ENCODE data around the gene FAM174A.
"Not testable (repeated sequence)": the region's sequence is repeated elsewhere in the genome, so short reads cannot be mapped to it uniquely, and the experiment has no call there.

Gene FAM174A

DNA sequence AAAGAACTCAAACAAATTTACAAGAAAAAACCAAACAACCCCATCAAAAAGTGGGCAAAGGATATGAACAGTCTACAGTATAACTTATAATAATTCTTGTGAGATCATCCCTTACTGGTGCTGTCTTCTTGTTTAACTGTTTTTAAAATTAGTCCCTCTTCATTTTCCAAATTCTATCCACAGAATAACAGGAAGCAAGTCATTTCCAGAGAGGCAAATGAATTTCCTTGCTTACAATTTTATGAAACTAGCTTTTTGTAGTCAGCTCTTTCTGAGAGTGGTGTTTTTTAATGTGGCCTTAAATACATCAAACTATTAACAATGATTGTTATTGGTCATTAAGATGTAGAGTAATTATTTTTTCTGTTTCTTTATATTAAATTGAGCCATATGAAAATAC lies 40.6 kb downstream of the FAM174A start:
- DNase-seq (ENCODE audit: low read depth in 3 of 3): no peak

DNA sequence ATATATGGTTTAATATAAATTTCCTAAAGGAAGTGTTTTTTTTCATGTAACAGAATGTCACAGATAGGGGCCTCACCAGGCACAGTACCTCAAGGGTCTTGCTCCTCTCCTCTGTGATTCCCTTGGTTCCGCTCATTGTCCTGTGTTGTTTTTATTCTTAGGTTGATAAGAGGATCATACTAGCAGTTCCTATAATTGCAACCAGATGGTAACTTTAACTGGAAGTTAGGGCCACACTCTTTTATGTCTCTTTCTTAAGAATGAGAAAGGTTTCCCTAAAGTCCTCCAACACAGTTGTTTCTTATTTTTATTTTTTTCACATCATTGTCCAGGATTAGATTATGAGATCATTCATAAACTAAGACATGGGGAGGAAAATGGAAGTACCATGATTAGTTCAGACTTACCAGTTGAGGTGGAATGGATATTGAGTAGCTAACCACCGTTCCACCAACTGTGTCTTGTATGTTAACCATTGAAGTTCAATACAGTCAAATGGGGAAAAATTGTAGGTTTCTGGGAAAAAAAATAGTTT lies 41.1 kb downstream of the FAM174A start:
- DNase-seq (ENCODE audit: low read depth in 3 of 3): no peak

- no peak for DNase-seq (ENCODE audit: low read depth in 3 of 3)
These were observed 42.3 kb downstream of the FAM174A start for GRCh38 chr5:100577506-100577905.

GRCh38 chr5:100584069-100584468 lies 48.9 kb downstream of the FAM174A start:
- DNase-seq (ENCODE audit: low read depth in 3 of 3): no peak

- no peak for DNase-seq (ENCODE audit: low read depth in 3 of 3)
These were observed 49.7 kb downstream of the FAM174A start for GRCh38 chr5:100584889-100585288.

- DNase-seq (ENCODE audit: low read depth in 3 of 3): no peak
These were observed 55.7 kb downstream of the FAM174A start for GRCh38 chr5:100590867-100591266.

DNA sequence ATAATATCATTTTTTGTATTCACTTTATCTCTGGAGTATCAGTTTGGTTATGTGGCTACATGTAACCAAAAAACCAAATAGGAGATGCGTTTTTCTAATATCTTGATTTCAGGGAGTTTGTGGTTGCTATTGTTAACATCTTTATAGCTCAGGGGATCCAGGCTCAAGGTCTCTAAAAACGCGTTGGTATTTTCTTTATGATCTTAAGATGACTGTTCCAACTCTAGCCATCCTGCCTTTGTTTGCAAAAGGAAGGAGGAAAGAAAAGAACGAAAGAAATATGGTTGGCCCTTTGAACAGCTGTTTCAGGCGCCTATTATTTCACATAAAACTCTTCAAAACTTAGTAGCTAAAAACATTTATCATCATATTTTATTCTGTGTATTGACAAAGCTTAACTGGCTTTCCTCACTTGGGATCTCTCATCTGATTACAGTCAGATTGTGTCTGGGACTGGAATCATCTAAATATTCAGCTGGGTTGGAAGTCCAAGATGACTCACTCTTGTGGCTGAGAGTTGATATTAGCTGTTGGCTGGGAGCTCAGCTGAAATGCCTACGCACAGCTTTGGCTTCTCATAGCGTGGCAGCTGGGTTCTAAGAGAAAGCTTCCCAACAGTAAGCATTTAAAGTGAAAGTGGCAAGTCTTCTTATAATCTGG lies 60.1 kb downstream of the FAM174A start:
- DNase-seq (ENCODE audit: low read depth in 3 of 3): no peak

GRCh38 chr5:100595812-100596173 lies 60.6 kb downstream of the FAM174A start:
- DNase-seq (ENCODE audit: low read depth in 3 of 3): no peak

GRCh38 chr5:100598446-100598845 lies 63.3 kb downstream of the FAM174A start:
- DNase-seq (ENCODE audit: low read depth in 3 of 3): no peak

GRCh38 chr5:100600298-100600994 lies 65.3 kb downstream of the FAM174A start:
- DNase-seq (ENCODE audit: low read depth in 3 of 3): no peak

- DNase-seq (ENCODE audit: low read depth in 3 of 3): no peak
These were observed 68.0 kb downstream of the FAM174A start for GRCh38 chr5:100603141-100603540.

DNA sequence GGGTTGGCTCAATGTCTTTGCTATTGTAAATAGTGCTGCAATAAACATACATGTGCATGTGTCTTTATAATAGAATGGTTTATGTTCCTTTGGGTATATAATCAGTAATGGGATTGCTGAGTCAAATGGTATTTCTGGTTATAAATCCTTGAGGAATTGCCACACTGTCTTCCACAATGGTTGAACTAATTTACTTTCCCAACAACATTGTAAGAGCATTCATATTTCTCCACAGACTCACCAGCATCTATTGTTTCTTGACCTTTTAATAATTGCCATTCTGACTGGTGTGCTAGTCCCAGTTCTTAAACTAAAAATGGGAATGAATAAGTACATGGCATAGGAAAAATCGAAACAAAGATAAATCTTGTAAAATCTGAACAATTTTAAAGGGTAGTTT lies 68.8 kb downstream of the FAM174A start:
- DNase-seq (ENCODE audit: low read depth in 3 of 3): not testable (repeated sequence)

DNA sequence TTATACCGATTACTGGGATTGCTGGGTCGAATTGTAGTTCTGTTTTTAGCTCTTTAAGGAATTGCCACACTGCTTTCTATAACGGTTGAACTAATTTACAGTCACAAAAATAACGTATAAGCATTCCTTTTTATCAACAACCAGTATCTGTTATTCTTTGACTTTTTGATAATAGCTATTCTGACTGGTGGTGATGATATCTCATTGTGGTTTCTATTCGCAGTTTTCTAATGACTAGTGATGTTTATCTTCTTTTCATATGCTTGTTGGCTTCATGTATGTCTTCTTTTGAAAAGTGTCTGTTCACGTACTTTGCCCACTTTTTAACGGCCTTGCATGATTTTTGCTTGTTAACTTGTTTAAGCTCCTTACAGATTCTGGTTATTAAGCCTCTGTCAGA lies 74.4 kb downstream of the FAM174A start:
- no peak for DNase-seq (ENCODE audit: low read depth in 3 of 3)

DNA sequence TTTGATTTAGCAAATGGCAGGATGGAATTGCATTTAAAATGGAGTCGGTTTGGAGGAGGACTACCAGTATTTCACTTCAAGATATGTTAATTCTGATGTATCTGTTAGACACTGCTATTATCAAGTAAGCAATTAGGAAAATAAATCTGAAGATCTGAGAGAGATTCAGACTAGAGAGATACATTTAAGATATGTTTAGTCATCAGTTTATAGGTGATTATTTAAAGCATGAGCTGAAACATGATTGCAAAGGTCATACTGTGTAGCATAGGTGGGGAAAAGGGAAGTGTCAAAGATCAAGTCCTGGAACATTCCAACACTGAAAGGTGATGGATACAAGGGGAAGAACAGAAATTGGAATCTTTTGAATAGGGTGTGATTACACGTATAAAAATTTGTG lies 79.1 kb downstream of the FAM174A start:
- no peak for DNase-seq (ENCODE audit: low read depth in 3 of 3)

GRCh38 chr5:100615362-100615761 lies 80.2 kb downstream of the FAM174A start:
- DNase-seq (ENCODE audit: low read depth in 3 of 3): no peak

DNA sequence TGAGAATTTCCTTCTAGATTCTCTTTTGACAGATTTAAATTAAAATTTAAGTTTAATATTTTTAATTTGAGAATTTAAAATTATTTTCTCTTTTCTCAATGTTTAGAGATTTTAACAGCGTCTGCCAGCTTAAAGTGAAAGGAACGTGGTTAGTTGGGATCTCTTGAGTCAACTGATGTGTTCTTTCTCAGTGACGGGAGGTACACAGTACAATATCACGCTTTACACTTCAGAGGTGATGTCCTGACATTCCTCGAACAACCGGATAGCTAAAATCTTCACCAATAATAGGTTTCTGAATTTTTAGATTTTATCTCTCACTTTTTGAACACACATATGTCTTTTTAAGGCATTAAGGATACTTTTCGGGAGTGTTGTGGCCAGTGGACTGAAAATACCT lies 81.1 kb downstream of the FAM174A start:
- no peak for DNase-seq (ENCODE audit: low read depth in 3 of 3)

GRCh38 chr5:100616981-100617380 lies 81.8 kb downstream of the FAM174A start:
- DNase-seq (ENCODE audit: low read depth in 3 of 3): no peak

GRCh38 chr5:100623719-100624118 lies 88.5 kb downstream of the FAM174A start:
- no peak for DNase-seq (ENCODE audit: low read depth in 3 of 3)

DNA sequence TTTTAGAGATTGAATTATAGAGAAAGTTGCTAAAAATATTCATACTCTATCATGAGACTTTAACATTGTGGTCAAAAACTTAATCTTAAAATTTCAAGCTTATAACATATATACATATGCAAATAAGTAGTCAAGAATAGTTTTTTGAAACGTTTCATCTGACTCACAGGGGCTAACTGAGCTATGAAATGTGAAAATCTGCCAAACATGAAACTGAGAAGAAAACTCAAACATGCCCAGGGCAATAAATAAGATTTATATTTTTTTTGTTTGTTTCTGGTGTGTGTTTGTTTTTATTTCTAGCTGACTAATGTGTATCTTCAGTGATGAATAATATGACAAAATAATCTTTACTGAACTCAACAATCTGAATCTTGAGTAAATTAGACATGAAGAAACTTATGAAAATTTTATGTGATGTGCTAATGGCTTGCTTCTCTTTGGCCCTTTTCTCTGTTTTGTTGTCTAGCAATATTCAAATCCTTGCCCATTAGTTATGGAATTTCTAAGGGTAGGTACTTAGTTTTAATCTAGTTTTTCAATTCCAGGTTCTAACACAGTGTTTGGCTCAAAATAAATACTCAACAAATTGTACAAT lies 99.9 kb downstream of the FAM174A start:
- no peak for DNase-seq (ENCODE audit: low read depth in 3 of 3)
